IPS-18c (cell line): ENCODE results near the gene CYB561.
"Not testable (repeated sequence)": the region's sequence is repeated elsewhere in the genome, so short reads cannot be mapped to it uniquely, and the experiment has no call there.

Experiments used
- H3K4me3 ChIP-seq: 2 replicates; pipeline ENCODE4 v1.7.0; 2013; ENCODE audit warnings: low read depth, mild to moderate bottlenecking, low read length, moderate library complexity; ENCODE audit not compliant: insufficient read depth
- H3K9me3 ChIP-seq: one replicate; pipeline ENCODE4 v1.6.1; 2013; ENCODE audit warnings: mild to moderate bottlenecking, low read length, moderate library complexity; ENCODE audit not compliant: control insufficient read depth, insufficient read depth

CYB561 gene

DNA sequence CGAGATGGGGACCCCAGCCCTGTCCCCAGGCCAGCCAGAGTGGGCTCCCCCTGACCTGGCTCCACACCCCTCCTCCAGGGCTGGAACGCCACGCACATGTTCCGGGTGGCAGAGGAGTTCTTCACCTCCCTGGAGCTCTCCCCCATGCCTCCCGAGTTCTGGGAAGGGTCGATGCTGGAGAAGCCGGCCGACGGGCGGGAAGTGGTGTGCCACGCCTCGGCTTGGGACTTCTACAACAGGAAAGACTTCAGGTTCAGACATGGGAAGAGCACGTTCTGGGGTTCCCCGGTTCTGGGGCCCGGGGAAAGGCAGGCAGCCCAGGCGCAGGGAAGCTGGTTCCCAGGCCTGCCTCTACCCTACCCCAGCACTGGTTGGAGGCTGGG is 35.4 kb upstream of the CYB561 start:
- peaks cover 2% of the 10 kb centered on the region for H3K9me3 ChIP-seq
- H3K4me3 ChIP-seq, result no peak overlapping the region

DNA sequence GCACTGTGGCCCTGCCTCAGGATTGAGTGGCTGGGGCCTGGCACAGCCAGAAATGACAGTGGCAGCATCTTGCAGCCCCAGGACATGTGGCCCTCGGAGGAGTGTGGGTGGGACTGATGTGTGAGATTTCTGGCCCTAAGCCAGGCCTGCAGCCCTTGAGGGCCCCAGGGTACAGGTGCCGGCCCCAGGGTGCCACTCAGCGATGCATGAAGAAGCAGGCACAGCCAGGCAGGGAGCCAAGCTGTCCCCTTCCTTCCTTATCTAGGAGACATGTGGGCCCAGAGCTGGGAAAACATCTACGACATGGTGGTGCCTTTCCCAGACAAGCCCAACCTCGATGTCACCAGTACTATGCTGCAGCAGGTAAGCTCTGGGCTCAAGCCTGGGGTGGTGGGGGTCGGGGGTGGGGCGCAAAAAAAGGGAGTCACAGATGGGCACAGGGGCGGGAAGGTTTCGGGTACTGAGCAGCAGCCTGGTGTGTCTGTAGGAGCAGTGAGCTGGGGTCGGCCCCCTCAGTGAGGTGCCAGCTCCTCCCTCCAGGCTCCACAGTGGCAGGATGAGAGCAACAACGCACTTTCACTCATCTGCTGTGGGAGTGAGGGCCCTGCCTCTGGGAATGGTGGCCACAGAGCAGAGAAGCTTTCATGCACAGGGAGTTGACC is 34.9 kb upstream of the CYB561 start:
- Histone ChIP-seq H3K9me3 (peaks cover 2% of the 10 kb centered on the region), H3K4me3 (no peak overlapping the region)

DNA sequence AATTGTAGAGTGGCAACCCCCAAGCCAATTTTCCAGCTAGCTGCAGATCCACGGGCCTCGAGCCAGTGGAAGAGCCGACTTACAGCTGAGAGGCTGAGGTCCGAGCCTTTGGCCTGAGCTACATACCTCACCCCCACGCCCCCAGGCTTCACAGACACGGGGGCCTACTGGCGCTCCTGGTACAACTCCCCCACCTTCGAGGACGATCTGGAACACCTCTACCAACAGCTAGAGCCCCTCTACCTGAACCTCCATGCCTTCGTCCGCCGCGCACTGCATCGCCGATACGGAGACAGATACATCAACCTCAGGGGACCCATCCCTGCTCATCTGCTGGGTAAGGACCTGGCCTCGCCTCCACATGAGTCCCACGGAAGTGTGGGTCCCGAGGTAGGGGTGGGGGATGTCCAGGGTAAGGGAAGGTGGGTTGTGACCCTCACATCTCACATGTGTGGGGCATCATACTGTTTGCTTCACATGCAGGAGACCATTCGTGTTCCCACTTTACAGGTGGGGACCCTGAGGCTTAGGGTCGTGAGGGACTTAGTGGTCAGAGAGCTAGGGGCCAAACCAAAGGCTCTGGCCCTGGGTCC is 34.2 kb upstream of the CYB561 start:
- Histone ChIP-seq H3K9me3 (peaks cover 2% of the 10 kb centered on the region), H3K4me3 (no peak overlapping the region)

- no peak overlapping the region for H3K4me3 ChIP-seq
- H3K9me3 ChIP-seq, result peaks cover 2% of the 10 kb centered on the region
Measured at GRCh38 chr17:63479495-63480184, 33.5 kb upstream of the CYB561 start.

GRCh38 chr17:63478814-63479494 is 32.8 kb upstream of the CYB561 start:
- Histone ChIP-seq H3K9me3 (peaks cover 2% of the 10 kb centered on the region), H3K4me3 (no peak overlapping the region; the same call in 1 of the 2 replicates)

DNA sequence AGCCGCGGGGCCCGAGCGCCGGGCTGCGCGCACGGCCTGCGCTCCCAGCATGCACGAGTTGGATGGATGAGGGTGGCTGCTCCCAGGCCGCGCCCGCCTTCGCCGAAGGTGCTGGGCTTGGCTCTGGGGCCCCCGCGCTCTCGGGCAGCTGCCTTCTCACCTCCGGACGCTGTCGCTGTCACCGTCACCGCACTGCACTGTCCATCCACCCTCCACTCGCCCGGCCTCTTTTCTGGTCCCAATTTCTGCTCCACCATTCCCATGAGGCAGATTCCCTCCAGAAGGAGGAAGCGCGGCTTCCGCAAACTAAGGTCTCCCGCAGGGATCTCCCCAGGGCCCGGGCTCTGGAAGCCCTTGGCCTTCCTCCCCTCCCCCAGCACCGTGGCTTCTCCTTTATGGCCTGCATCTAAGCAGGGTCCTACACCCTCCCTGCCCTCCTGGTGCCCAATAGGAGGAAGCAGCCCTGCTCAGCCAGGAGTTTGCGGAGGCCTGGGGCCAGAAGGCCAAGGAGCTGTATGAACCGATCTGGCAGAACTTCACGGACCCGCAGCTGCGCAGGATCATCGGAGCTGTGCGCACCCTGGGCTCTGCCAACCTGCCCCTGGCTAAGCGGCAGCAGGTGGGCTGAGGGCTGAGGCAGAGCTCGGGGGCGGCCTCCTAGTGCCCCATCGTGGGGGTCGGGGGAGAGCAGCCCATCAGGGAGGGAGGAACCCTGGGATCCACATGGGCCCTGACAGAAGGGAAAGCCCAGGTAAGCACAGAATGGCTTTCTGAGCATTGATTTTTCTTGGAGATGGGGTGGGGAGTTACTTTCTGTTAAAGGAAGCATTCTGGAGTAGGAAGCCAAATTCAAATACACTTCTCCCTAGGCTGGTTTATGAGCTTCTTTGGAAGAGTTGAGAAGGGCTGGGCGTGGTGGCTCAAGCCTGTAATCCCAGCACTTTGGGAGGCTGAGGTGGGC is 31.7 kb upstream of the CYB561 start:
- Histone ChIP-seq H3K4me3 (peak overlapping the region; percentile 53), H3K9me3 (peaks cover 2% of the 10 kb centered on the region)

DNA sequence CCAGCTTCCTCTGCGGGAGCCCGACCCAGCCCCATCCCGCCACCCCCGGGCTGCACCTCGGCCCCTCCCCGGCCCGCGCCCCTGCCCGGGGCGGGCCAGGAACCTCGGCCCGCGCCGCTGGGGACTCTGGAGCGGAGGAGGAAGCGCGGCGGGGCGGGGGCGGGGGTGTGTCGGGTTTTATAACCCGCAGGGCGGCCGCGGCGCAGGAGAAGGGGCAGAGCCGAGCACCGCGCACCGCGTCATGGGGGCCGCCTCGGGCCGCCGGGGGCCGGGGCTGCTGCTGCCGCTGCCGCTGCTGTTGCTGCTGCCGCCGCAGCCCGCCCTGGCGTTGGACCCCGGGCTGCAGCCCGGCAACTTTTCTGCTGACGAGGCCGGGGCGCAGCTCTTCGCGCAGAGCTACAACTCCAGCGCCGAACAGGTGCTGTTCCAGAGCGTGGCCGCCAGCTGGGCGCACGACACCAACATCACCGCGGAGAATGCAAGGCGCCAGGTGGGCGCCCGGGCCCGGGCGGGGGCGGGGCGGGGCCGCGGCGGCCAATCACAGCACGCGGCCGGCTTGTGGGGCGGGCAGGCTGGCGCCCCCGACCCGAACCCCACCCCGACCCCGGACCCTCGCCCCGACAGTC is 30.9 kb upstream of the CYB561 start, which contains the start of gene ACE:
Gene ACE, plus strand, starts transcription at position 208 of the 626 bp plus-strand sequence. Its CDS starts 34 bp downstream, at position 242.
- H3K9me3 ChIP-seq, result peaks cover 2% of the 10 kb centered on the region

DNA sequence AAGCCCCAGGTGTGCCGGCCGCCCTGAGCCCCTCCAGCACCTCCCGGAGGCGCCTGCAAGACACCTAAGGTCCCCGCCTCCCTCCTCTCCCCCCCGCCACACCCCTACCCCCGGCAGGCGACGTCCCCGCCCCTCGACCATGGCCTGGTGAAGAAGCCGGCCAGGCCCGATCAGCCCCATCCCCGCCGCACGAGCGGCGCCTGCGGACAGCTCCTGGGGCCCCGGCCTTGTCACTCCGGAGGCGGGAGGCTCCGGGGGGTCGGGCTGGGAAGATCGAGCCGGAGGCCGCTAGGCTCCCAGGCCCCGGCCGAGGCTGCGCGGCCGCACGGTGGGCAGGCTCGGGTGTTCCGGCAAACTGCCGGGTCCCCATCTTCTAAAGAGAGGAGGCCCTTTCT is 30.4 kb upstream of the CYB561 start:
- peak overlapping the region; percentile 53 for H3K4me3 ChIP-seq
- peaks cover 2% of the 10 kb centered on the region for H3K9me3 ChIP-seq

More for the DNA sequence above, 30.9 kb upstream of the CYB561 start, which contains the start of gene ACE:
- peak within 1 kb of the TSS; percentile 53 for H3K4me3 ChIP-seq

DNA sequence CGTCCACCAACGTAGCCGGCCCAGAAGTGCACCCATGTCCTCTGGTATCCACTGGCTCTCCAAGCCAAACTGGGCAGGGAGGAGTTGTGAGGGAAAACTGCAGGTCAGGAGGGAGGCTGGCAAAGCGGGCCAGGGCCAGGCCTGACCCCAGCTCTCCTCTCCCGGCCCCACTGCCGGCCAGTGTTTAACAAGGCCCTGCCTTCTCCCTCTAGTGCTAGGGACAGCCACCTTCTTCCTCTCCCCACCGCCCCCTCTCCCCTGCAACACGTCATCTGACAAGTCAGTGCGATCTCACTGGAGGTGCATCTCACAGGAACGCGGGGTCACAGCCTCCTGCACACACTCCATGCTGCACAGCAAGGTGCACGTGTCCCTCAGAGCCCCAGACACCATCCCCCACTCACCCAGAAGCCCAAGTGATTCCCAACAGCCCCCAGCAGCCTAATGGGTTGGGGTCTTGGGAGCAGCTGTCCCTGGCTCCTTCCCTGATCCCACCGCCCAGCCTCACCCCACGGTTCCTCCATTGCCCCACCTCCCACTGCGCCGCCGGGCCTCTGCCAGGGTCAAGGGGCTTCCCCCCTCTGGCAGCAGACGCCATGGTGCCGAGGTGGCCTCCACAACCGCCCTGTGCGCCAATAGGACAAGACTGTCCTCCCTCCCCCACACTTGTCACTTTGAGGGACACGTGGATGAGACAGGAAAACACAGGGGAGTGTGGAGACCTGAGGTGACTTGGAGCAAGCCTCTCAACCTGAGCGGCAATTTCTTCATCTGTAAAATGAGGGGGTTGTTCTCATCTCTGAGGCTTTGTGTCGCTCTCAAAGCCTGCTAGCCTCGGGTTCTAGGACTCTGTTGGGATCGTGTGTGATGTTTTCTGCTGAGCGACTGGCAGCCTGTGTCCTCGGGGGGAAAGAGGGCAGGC is 29.6 kb upstream of the CYB561 start:
- peak overlapping the region; percentile 53 for H3K4me3 ChIP-seq

DNA sequence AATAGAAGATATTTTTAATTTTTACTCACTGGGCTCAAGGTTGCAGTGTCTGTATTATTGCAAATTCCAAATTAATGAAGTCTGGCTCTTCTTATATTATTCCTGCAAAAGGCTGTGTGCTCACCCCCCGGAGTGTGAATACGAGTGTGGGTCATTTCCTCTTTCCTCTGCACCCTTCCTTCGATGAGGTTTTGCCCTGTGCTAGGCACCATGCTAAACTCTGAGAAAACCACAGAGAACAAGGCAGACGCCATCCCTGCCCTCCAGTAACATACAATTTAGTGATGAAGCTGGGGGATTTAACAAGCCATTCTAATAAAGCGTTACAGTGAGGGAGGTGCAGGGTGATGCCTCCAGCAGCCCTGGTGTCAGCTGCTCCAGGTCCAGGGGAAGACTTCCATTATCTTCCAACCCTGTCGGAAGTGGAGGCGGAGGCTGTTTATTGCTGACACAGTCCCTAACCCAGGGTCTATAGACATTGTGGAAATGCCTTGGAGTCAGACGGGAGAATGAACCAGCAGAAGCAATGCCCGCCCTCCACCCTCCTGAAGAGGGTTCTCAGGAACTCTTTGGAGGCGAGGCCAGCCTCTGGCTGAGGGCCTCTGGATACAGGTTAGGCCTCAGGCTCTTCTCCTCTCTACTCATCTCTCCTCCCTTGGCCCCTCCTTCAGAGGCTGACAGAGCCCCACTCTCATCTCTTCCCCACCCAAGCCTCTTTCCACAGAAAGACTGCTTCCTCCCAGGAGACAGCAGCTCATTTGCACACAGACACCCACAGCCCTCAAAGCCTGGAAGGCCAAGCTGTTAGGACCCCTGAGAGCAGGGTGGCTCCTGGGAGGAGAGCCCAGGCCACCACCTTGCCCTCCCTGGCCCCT is 28.7 kb upstream of the CYB561 start:
- Histone ChIP-seq H3K9me3 (peaks cover 2% of the 10 kb centered on the region), H3K4me3 (no peak overlapping the region)

More for the DNA sequence above, 29.6 kb upstream of the CYB561 start:
- peaks cover 2% of the 10 kb centered on the region for H3K9me3 ChIP-seq

DNA sequence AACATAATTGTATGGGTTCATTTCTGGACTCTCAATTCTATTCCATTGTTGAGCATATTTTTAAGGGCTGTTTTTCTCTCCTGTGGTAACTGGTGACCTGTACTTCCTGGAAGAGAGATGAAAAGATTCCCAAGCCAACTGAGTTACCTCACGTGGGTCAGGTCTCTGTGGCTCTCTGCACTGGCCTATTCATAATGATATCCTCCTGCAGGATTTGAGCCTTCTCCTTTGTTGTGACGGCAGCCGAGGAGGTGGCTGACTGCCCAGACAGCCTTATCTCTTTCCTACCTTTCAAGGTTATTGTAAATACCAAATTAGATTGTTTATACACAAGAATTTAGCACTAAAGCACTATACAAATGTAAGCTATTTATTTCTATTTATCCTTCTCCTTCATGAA is 28.1 kb upstream of the CYB561 start:
- Histone ChIP-seq H3K4me3 (no peak overlapping the region), H3K9me3 (peaks cover 2% of the 10 kb centered on the region)

DNA sequence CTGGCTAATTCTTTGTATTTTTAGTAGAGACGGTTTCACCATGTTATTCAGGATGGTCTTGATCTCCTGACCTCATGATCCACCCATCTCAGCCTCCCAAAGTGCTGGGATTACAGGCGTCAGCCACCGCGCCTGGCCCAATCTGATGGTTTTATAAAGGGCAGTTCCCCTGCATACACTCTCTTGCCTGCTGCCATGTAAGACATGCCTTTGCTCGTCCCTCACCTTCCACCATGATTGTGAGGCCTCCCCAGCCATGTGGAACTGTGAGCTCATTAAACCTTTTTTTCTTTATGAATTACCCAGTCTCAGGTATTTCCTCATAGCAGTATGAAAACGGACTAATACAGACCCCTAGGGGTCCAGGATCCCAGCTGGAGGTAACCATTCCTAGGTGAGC is 22.0 kb upstream of the CYB561 start:
- not testable (repeated sequence) for H3K9me3 ChIP-seq, H3K4me3 ChIP-seq

GRCh38 chr17:63464691-63465236 is 18.7 kb upstream of the CYB561 start:
- Histone ChIP-seq H3K4me3 (no peak overlapping the region), H3K9me3 (no peaks in the 10 kb centered on the region)

- H3K9me3 ChIP-seq, result no peaks in the 10 kb centered on the region
- no peak overlapping the region for H3K4me3 ChIP-seq
Measured at GRCh38 chr17:63463771-63464170, 17.7 kb upstream of the CYB561 start.
